Measurements from ENCODE around the gene EMILIN2. TPM values are rescaled to one million over a fixed set of nuclear protein-coding genes. Genes with fewer than 3 reads are reported as not detected.

Gene EMILIN2
- polyA plus RNA-seq, 1 donor (not counting 4 experiments of a cell fraction or from before 2014, with no cell fraction given), result 0.07 TPM

GRCh38 chr18:2894131-2894840, 47.5 kb downstream of the EMILIN2 start:
- H3K9ac ChIP-seq (ENCODE audit: control insufficient read depth, extremely low read depth, insufficient read depth, low read length), result no peak overlapping the region
- no peak for TF ChIP-seq EZH2 (IDR thresholded peaks at IDR 0.05; ENCODE audit: low read length)
- TF ChIP-seq, protein P1, sequence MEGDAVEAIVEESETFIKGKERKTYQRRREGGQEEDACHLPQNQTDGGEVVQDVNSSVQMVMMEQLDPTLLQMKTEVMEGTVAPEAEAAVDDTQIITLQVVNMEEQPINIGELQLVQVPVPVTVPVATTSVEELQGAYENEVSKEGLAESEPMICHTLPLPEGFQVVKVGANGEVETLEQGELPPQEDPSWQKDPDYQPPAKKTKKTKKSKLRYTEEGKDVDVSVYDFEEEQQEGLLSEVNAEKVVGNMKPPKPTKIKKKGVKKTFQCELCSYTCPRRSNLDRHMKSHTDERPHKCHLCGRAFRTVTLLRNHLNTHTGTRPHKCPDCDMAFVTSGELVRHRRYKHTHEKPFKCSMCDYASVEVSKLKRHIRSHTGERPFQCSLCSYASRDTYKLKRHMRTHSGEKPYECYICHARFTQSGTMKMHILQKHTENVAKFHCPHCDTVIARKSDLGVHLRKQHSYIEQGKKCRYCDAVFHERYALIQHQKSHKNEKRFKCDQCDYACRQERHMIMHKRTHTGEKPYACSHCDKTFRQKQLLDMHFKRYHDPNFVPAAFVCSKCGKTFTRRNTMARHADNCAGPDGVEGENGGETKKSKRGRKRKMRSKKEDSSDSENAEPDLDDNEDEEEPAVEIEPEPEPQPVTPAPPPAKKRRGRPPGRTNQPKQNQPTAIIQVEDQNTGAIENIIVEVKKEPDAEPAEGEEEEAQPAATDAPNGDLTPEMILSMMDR (optimal IDR thresholded peaks at IDR 0.05 in 1 of 3, IDR thresholded peaks at IDR 0.05 in 1 of 3, conservative IDR thresholded peaks at IDR 0.05 in 1 of 3; ENCODE audit: extremely low read depth in 1 of 3, insufficient read depth in 2 of 3, low read length in 3 of 3), result no peak
- H3K36me3 ChIP-seq (ENCODE audit: control insufficient read depth in 2 of 2, extremely low read depth in 1 of 2, insufficient read depth in 2 of 2, low read length in 2 of 2), result no peaks in the 10 kb centered on the region
- no peak for FAIRE-seq
- dilution Hi-C loops (cut with MboI; ENCODE audit: extremely low pct_ligation_motif_present, low sequenced_read_pairs), result no loop called here
- no peaks in the 10 kb centered on the region for H3K9me3 ChIP-seq (ENCODE audit: control insufficient read depth, low read depth, low read length)
- H3K27me3 ChIP-seq (ENCODE audit: control insufficient read depth, extremely low read depth, insufficient read depth, low read length), result peaks cover 2% of the 10 kb centered on the region
- H3K27ac ChIP-seq (ENCODE audit: control insufficient read depth, insufficient read depth, low read length), result no peak overlapping the region
- H4K20me1 ChIP-seq (ENCODE audit: control insufficient read depth, extremely low read depth, insufficient read depth, low read length), result no peaks in the 10 kb centered on the region
- H3K79me2 ChIP-seq (ENCODE audit: control insufficient read depth, insufficient read depth, low read length), result no peaks in the 10 kb centered on the region
- no peak for DNase-seq (ENCODE audit: low read depth, low spot score)
- no peak overlapping the region for H3K4me3 ChIP-seq (ENCODE audit: control insufficient read depth in 2 of 3, extremely low read depth in 1 of 3, insufficient read depth in 2 of 3, low read depth in 1 of 3, low read length in 3 of 3)
- no peaks in the 10 kb centered on the region for H3K4me1 ChIP-seq (ENCODE audit: control insufficient read depth, extremely low read depth, insufficient read depth, low read length)
- H2AFZ ChIP-seq (ENCODE audit: control insufficient read depth, low read length), result no peak overlapping the region
- H3K4me2 ChIP-seq (ENCODE audit: control insufficient read depth, extremely low read depth, insufficient read depth, low read depth, low read length), result no peak overlapping the region
- H3K9me1 ChIP-seq (ENCODE audit: control insufficient read depth, extremely low read depth, insufficient read depth, low read length), result no peaks in the 10 kb centered on the region

GRCh38 chr18:2894841-2895370, 48.1 kb downstream of the EMILIN2 start:
- TF ChIP-seq, protein P1 (optimal IDR thresholded peaks at IDR 0.05 in 1 of 3, IDR thresholded peaks at IDR 0.05 in 1 of 3, conservative IDR thresholded peaks at IDR 0.05 in 1 of 3; ENCODE audit: extremely low read depth in 1 of 3, insufficient read depth in 2 of 3, low read length in 3 of 3), result no peak
- no peak for TF ChIP-seq EZH2 (IDR thresholded peaks at IDR 0.05; ENCODE audit: low read length)
- Histone ChIP-seq H3K9me3 (ENCODE audit: control insufficient read depth, low read depth, low read length) (no peaks in the 10 kb centered on the region), H2AFZ (ENCODE audit: control insufficient read depth, low read length) (no peak overlapping the region), H3K27me3 (ENCODE audit: control insufficient read depth, extremely low read depth, insufficient read depth, low read length) (peaks cover 2% of the 10 kb centered on the region), H3K79me2 (ENCODE audit: control insufficient read depth, insufficient read depth, low read length) (no peaks in the 10 kb centered on the region), H3K27ac (ENCODE audit: control insufficient read depth, insufficient read depth, low read length) (no peak overlapping the region), H3K4me3 (ENCODE audit: control insufficient read depth in 2 of 3, extremely low read depth in 1 of 3, insufficient read depth in 2 of 3, low read depth in 1 of 3, low read length in 3 of 3) (no peak overlapping the region), H3K36me3 (ENCODE audit: control insufficient read depth in 2 of 2, extremely low read depth in 1 of 2, insufficient read depth in 2 of 2, low read length in 2 of 2) (no peaks in the 10 kb centered on the region), H3K9me1 (ENCODE audit: control insufficient read depth, extremely low read depth, insufficient read depth, low read length) (no peaks in the 10 kb centered on the region), H3K4me2 (ENCODE audit: control insufficient read depth, extremely low read depth, insufficient read depth, low read depth, low read length) (no peak overlapping the region), H3K9ac (ENCODE audit: control insufficient read depth, extremely low read depth, insufficient read depth, low read length) (no peak overlapping the region), H4K20me1 (ENCODE audit: control insufficient read depth, extremely low read depth, insufficient read depth, low read length) (no peaks in the 10 kb centered on the region), H3K4me1 (ENCODE audit: control insufficient read depth, extremely low read depth, insufficient read depth, low read length) (no peaks in the 10 kb centered on the region)
- DNase-seq (ENCODE audit: low read depth, low spot score) (no peak), FAIRE-seq (no peak)
- dilution Hi-C loops (cut with MboI; ENCODE audit: extremely low pct_ligation_motif_present, low sequenced_read_pairs), result no loop called here

Measured in keratinocyte (primary cell).